H1 (cell line): Measurements from ENCODE around the gene STAT5A. TPM values are rescaled to one million over a fixed set of nuclear protein-coding genes. Genes with fewer than 3 reads are reported as not detected.

ENCODE experiments used
- CTCF ChIA-PET: fragments of 300-600 bp; sonication (Branson Sonifier 250); formaldehyde crosslinking; loops from one replicate; lab custom pipeline; 2021; ENCODE audit not compliant: partially characterized antibody; lab: Charles Lee
- POLR2A ChIA-PET: fragments of 300-600 bp; sonication (Branson Sonifier 250); formaldehyde crosslinking; loops from one replicate; lab custom pipeline; 2021; ENCODE audit warnings: inconsistent platforms; ENCODE audit not compliant: partially characterized antibody; lab: Charles Lee
- DNase-seq, 2 experiments: peaks; one replicate each; pipeline versions ENCODE4 v3.0.0 to v3.0.0-alpha.2; 2010 to 2022; ENCODE audit warnings: low spot score in 2 of 2, low read depth in 1 of 2, mixed read lengths in 1 of 2
- FAIRE-seq: peaks from 2 replicates; lab custom pipeline; 2011; peaks lifted over from hg19 to GRCh38; lab: Jason Lieb, UNC
- H2AFZ ChIP-seq: 2 replicates; pipeline ENCODE4 v1.8.1; 2012; ENCODE audit warnings: low read length, inconsistent platforms
- H2AK5ac ChIP-seq: 2 replicates; pipeline ENCODE4 v1.6.1; 2013; ENCODE audit warnings: low read depth, low read length
- H2BK120ac ChIP-seq: replicated peaks from 2 replicates; pipeline ENCODE3; 2013; ENCODE audit warnings: low read depth, low read length, inconsistent platforms
- H2BK12ac ChIP-seq: 2 replicates; pipeline ENCODE4 v1.6.1; 2013; ENCODE audit warnings: low read depth, low read length
- H2BK15ac ChIP-seq: 2 replicates; pipeline ENCODE4 v1.6.1; 2013; ENCODE audit warnings: low read length
- H2BK20ac ChIP-seq: 2 replicates; pipeline ENCODE4 v1.6.1; 2013; ENCODE audit warnings: low read length
- H2BK5ac ChIP-seq: 2 replicates; pipeline ENCODE4 v1.6.1; 2013; ENCODE audit warnings: low read depth, low read length
- H3K14ac ChIP-seq: 2 replicates; pipeline ENCODE4 v1.6.1; 2013; ENCODE audit warnings: inconsistent platforms; ENCODE audit not compliant: insufficient read length
- H3K18ac ChIP-seq: 2 replicates; pipeline ENCODE4 v1.6.1; 2013; ENCODE audit warnings: low read length; ENCODE audit errors: extremely low read depth
- H3K23ac ChIP-seq: 2 replicates; pipeline ENCODE4 v1.6.1; 2013; ENCODE audit warnings: inconsistent platforms; ENCODE audit not compliant: insufficient read length
- H3K23me2 ChIP-seq: 2 replicates; pipeline ENCODE4 v1.6.1; 2013; ENCODE audit warnings: low read depth, low read length
- H3K27ac ChIP-seq: 2 replicates; pipeline ENCODE4 v1.6.1; 2011; ENCODE audit warnings: low read depth, low read length, inconsistent platforms
- H3K27me3 ChIP-seq, 4 experiments: replicated peaks in 1 of 4; 1 replicate in 1 of 4; 2 replicates in 3 of 4; pipeline versions ENCODE4 v1.6.1 to v1.8.1; 2011 to 2013; ENCODE audit warnings: low read length in 3 of 4, mild to moderate bottlenecking in 3 of 4, inconsistent platforms in 2 of 4, mixed read lengths in 2 of 4, moderate library complexity in 1 of 4; ENCODE audit not compliant: control insufficient read depth in 3 of 4, insufficient read depth in 3 of 4; ENCODE audit errors: extremely low read depth in 1 of 4
- H3K36me3 ChIP-seq, 4 experiments: 2 replicates each; pipeline versions ENCODE4 v1.6.1 to v1.8.1; 2011 to 2013; ENCODE audit warnings: mild to moderate bottlenecking in 4 of 4, low read length in 3 of 4, moderate library complexity in 2 of 4, control low read depth in 1 of 4, inconsistent platforms in 1 of 4; ENCODE audit not compliant: insufficient read depth in 4 of 4, control insufficient read depth in 2 of 4
- H3K4ac ChIP-seq: replicated peaks from 2 replicates; pipeline ENCODE3; 2013; ENCODE audit warnings: low read length, low read depth, mixed read lengths, inconsistent platforms; ENCODE audit not compliant: insufficient read length
- H3K4me1 ChIP-seq, 4 experiments: replicated peaks in 1 of 4; 1 replicate in 1 of 4; 2 replicates in 3 of 4; pipeline versions ENCODE4 v1.6.1 to v1.8.1; 2011 to 2013; ENCODE audit warnings: low read length in 3 of 4, inconsistent platforms in 2 of 4, mixed read lengths in 1 of 4; ENCODE audit not compliant: insufficient read depth in 4 of 4, control insufficient read depth in 3 of 4
- H3K4me2 ChIP-seq, 2 experiments: 2 replicates each; pipeline versions ENCODE4 v1.6.1 to v1.8.1; 2011 to 2013; ENCODE audit warnings: low read depth in 2 of 2, low read length in 2 of 2, control low read depth in 1 of 2, inconsistent platforms in 1 of 2, mild to moderate bottlenecking in 1 of 2; ENCODE audit not compliant: insufficient read depth in 1 of 2
- H3K4me3 ChIP-seq, 4 experiments: fragments of 200-600, 300-600 bp in 1 of 4; sonication (generic), shearing (Covaris generic), sonication (Bioruptor Twin) in 1 of 4; 2 replicates each; pipeline versions ENCODE4 v1.5.1 to v1.8.1; 2011 to 2016; ENCODE audit warnings: low read length in 4 of 4, low read depth in 3 of 4, control low read depth in 2 of 4, inconsistent platforms in 2 of 4, mild to moderate bottlenecking in 2 of 4, mixed read lengths in 1 of 4, moderate library complexity in 1 of 4; ENCODE audit not compliant: insufficient read depth in 2 of 4; ENCODE audit errors: extremely low read depth in 1 of 4
- H3K56ac ChIP-seq: replicated peaks from 2 replicates; pipeline ENCODE3; 2013; ENCODE audit warnings: low read depth, mild to moderate bottlenecking, mixed read lengths, low read length, inconsistent platforms; ENCODE audit not compliant: insufficient read length
- H3K79me1 ChIP-seq: 2 replicates; pipeline ENCODE4 v1.6.1; 2013; ENCODE audit warnings: low read depth, low read length, control low read depth
- H3K79me2 ChIP-seq, 2 experiments: 2 replicates each; pipeline versions ENCODE4 v1.6.1 to v1.8.1; 2012 to 2013; ENCODE audit warnings: low read length in 2 of 2, mild to moderate bottlenecking in 2 of 2, inconsistent platforms in 1 of 2; ENCODE audit not compliant: insufficient read depth in 2 of 2, control insufficient read depth in 1 of 2
- H3K9ac ChIP-seq, 4 experiments: replicated peaks in 1 of 4; 1 replicate in 1 of 4; 2 replicates in 3 of 4; pipeline versions ENCODE4 v1.6.1 to v1.8.1; 2011 to 2013; ENCODE audit warnings: low read depth in 3 of 4, low read length in 3 of 4, control low read depth in 2 of 4, mild to moderate bottlenecking in 2 of 4, moderate library complexity in 2 of 4, inconsistent platforms in 1 of 4; ENCODE audit errors: extremely low read depth in 1 of 4
- H3K9me3 ChIP-seq, 2 experiments: 2 replicates each; pipeline versions ENCODE4 v1.6.1 to v1.8.1; 2012 to 2013; ENCODE audit warnings: mild to moderate bottlenecking in 2 of 2, moderate library complexity in 2 of 2, control low read depth in 1 of 2, inconsistent platforms in 1 of 2, low read depth in 1 of 2, low read length in 1 of 2, mixed read lengths in 1 of 2; ENCODE audit not compliant: insufficient read depth in 2 of 2
- H4K20me1 ChIP-seq, 2 experiments: replicated peaks in 1 of 2; 2 replicates each; pipeline versions ENCODE3 to v1.8.1; 2011 to 2013; ENCODE audit warnings: inconsistent platforms in 2 of 2, low read length in 2 of 2, mild to moderate bottlenecking in 1 of 2; ENCODE audit not compliant: insufficient read depth in 2 of 2, control insufficient read depth in 1 of 2
- H4K5ac ChIP-seq: 2 replicates; pipeline ENCODE4 v1.6.1; 2013; ENCODE audit warnings: low read length, low read depth, mixed read lengths, inconsistent platforms; ENCODE audit not compliant: insufficient read length
- H4K8ac ChIP-seq: 2 replicates; pipeline ENCODE4 v1.8.0; 2013; ENCODE audit warnings: mild to moderate bottlenecking, moderate library complexity, low read length, inconsistent platforms; ENCODE audit not compliant: insufficient read depth; ENCODE audit errors: extremely low read depth
- H4K91ac ChIP-seq: replicated peaks from 2 replicates; pipeline ENCODE3; 2013; ENCODE audit warnings: low read length, mixed read lengths, inconsistent platforms; ENCODE audit not compliant: insufficient read length
- BACH1 ChIP-seq: IDR thresholded peaks from 2 replicates; pipeline ENCODE4 v1.6.1; 2012; ENCODE audit warnings: low read length, improper control_type of control experiment
- CHD1 ChIP-seq: IDR thresholded peaks from 2 replicates; pipeline ENCODE4 v1.6.1; 2012; ENCODE audit warnings: low read depth, low read length, improper control_type of control experiment
- CHD2 ChIP-seq: IDR thresholded peaks from 2 replicates; pipeline ENCODE4 v1.6.1; 2012; ENCODE audit warnings: low read length, improper control_type of control experiment
- EZH2 ChIP-seq: fragments of 200-600 bp; sonication (generic); IDR thresholded peaks from 2 replicates; pipeline ENCODE4 v1.7.1; 2012; ENCODE audit warnings: low read depth, mild to moderate bottlenecking, moderate library complexity, low read length, inconsistent platforms; ENCODE audit not compliant: severe bottlenecking
- GABPA ChIP-seq: IDR thresholded peaks from 2 replicates; pipeline ENCODE4 v1.6.1; 2011; ENCODE audit warnings: mild to moderate bottlenecking, low read length, moderate library complexity, borderline replicate concordance; ENCODE audit not compliant: insufficient read depth
- HDAC6 ChIP-seq: IDR thresholded peaks from one replicate; pipeline ENCODE4 v1.7.1; 2012; ENCODE audit warnings: low read depth, mild to moderate bottlenecking, inconsistent platforms, low read length, moderate library complexity
- PHF8 ChIP-seq: fragments of 200-600 bp; sonication (generic); conservative IDR thresholded peaks from 2 replicates; pipeline ENCODE4 v1.7.1; 2012; ENCODE audit warnings: low read depth, mild to moderate bottlenecking, inconsistent platforms, low read length, moderate library complexity
- RBBP5 ChIP-seq: IDR thresholded peaks from 2 replicates; pipeline ENCODE4 v1.7.1; 2012; ENCODE audit warnings: low read depth, mild to moderate bottlenecking, inconsistent platforms, low read length, moderate library complexity, borderline replicate concordance
- SAP30 ChIP-seq: fragments of 300-600 bp; sonication (generic); IDR thresholded peaks from 2 replicates; pipeline ENCODE4 v1.7.1; 2012; ENCODE audit warnings: low read length, moderate library complexity, mild to moderate bottlenecking, inconsistent platforms; ENCODE audit not compliant: insufficient read depth, insufficient replicate concordance
- SIN3A ChIP-seq, 2 experiments: IDR thresholded peaks in 1 of 2; conservative IDR thresholded peaks in 1 of 2; 2 replicates each; pipeline ENCODE4 v1.6.1; 2011 to 2012; ENCODE audit warnings: low read length in 2 of 2, improper control_type of control experiment in 1 of 2, low read depth in 1 of 2, mild to moderate bottlenecking in 1 of 2
- SP1 ChIP-seq: IDR thresholded peaks from 2 replicates; pipeline ENCODE4 v1.6.1; 2011; ENCODE audit warnings: low read depth, low read length
- TBP ChIP-seq: IDR thresholded peaks from 2 replicates; pipeline ENCODE4 v1.6.1; 2011; ENCODE audit warnings: low read depth, low read length, improper control_type of control experiment
- TCF12 ChIP-seq: IDR thresholded peaks from 2 replicates; pipeline ENCODE4 v1.6.1; 2011; ENCODE audit warnings: low read depth, mild to moderate bottlenecking, low read length
- WGBS, 2 experiments: shearing (Covaris generic) in 1 of 2; methylation state at CpG; one replicate each; pipeline versions ENCODE4 v1.1.6 to v1.1.7; 2013 to 2015; ENCODE audit warnings: low lambda C conversion rate in 2 of 2, mixed read lengths in 2 of 2, inconsistent platforms in 1 of 2, low coverage in 1 of 2, missing lambda C conversion rate in 1 of 2; ENCODE audit not compliant: insufficient replicate concordance in 2 of 2, insufficient coverage in 1 of 2, insufficient read length in 1 of 2; ENCODE audit errors: extremely low coverage in 1 of 2, missing lambda C conversion rate in 1 of 2; 5-methylcytosine and 5-hydroxymethylcytosine counted together
- polyA plus RNA-seq, 7 experiments: library from polyadenylated mRNA; depleted of rRNA in 3 of 7; stranded (reverse) in 5 of 7; unstranded in 2 of 7; fragments of >200 nt in 5 of 7; fragments of 200-250 nt in 2 of 7; gene quantifications; 1 replicate in 5 of 7; 2 replicates in 1 of 7; 4 replicates in 1 of 7; pipeline versions ENCODE4 v1.2.1 to v1.2.3, GENCODE V29; 2011 to 2013; ENCODE audit warnings: missing spikeins in 2 of 7, mixed read lengths in 2 of 7
- total RNA-seq: library from RNA; stranded (reverse); fragmentation: NEBNext Ultra II Directional; extraction: Animal tissue kit (Norgen Biotek cat#: 25700); gene quantifications from 2 replicates; pipeline ENCODE4 v1.2.1, GENCODE V29; 2021

Gene STAT5A
- total and polyA plus RNA-seq, 2 of the 8 experiments (the other 6 are each of a cell fraction or from before 2014, with no cell fraction given) = 4.2 to 5.4 TPM

DNA sequence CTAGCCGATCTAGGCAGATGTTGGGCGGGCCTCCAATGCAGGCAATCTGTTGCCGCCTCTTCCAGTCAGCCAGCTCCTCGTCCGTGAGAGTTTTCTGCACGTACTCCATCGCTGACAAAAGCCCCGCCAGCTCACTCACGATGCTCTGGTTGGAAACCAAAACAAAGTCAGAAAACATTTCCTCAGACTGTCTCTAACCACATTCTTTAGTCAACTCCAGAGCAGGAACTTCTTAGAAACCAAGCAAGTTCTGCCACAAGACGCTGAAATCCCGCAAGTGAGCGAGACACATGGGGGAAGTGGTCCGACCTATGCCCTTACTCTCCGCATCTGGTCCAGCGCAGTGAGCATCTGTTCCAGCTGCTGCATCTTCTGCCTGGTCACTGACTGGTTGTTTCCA is 49.1 kb downstream of the STAT5A start:
- H3K79me1 ChIP-seq = no peaks in the 10 kb centered on the region
- TF ChIP-seq PHF8 (no peak), CHD1 (no peak), SP1 (no peak), TCF12 (no peak), CHD2 (no peak), RBBP5 (no peak), EZH2 (no peak), SAP30 (no peak), HDAC6 (no peak), SIN3A (conservative IDR thresholded peaks at IDR 0.05 in 1 of 2, IDR thresholded peaks at IDR 0.05 in 1 of 2; ENCODE audit: low read depth in 1 of 2, low read length in 2 of 2) (no peak), TBP (no peak), GABPA (no peak), BACH1 (no peak)
- TF ChIP-seq, all 59 proteins: peak for 0
- Histone ChIP-seq H4K91ac (no peak overlapping the region), H3K27me3 (no peaks in the 10 kb centered on the region), H3K18ac (no peak overlapping the region), H3K9me3 (no peaks in the 10 kb centered on the region), H3K14ac (no peak overlapping the region), H4K8ac (no peak overlapping the region), H3K23me2 (no peaks in the 10 kb centered on the region), H2AFZ (no peak overlapping the region), H3K4ac (no peak overlapping the region), H2BK5ac (no peak overlapping the region), H2BK15ac (no peak overlapping the region), H4K5ac (no peak overlapping the region), H3K4me3 (no peak overlapping the region), H3K56ac (no peak overlapping the region), H2BK120ac (no peak overlapping the region), H3K23ac (no peak overlapping the region), H3K4me1 (no peaks in the 10 kb centered on the region), H4K20me1 (peaks cover 0 to 2% of the 10 kb centered on the region in 2 experiments), H3K79me2 (no peaks in the 10 kb centered on the region), H2BK12ac (no peak overlapping the region), H2AK5ac (no peak overlapping the region), H2BK20ac (no peak overlapping the region), H3K36me3 (peaks cover 28 to 80% (median 55%) of the 10 kb centered on the region in 4 experiments), H3K4me2 (no peak overlapping the region), H3K27ac (no peak overlapping the region), H3K9ac (no peak overlapping the region)
- FAIRE-seq (no peak), DNase-seq (no peak)
- ChIA-PET CTCF (interaction anchor here (0.9 to 1.6 kb wide), 2 partner anchors 33 to 65 kb away, joined by 3 to 4 read pairs; no protein-coding TSS in a partner anchor), POLR2A (interaction anchor here (1.0 kb wide), 1 partner anchor 8 kb away, joined by 7 read pairs; no protein-coding TSS in a partner anchor)
- WGBS, 2 experiments = 94% methylated on average over 15 of the region's 15 CpGs; no CpG with 5 or more reads in 1 of the 2 experiments
